ENCODE data around the gene PHB1.

Gene PHB1

GRCh38 chr17:49414622-49415350 lies at the start of gene PHB1:
TSS of gene PHB1 (minus strand) at chr17:49414882. CDS start at chr17:49413264, 1,618 bp downstream.
- Histone ChIP-seq H3K27ac (ENCODE audit: low read depth, low read length) (peak within 1 kb of the TSS; percentile 79), H3K36me3 (ENCODE audit: insufficient read depth, low read length) (peaks cover 33% of the 10 kb centered on the region), H3K4me1 (ENCODE audit: insufficient read depth, low read length) (peaks cover 10% of the 10 kb centered on the region), H3K4me3 (ENCODE audit: low read depth in 1 of 2, low read length in 2 of 2) (peak within 1 kb of the TSS; percentile 43 to 96), H3K9me3 (ENCODE audit: low read length) (no peaks in the 10 kb centered on the region), H3K9ac (ENCODE audit: low read length) (peak within 1 kb of the TSS; percentile 35), H3K27me3 (ENCODE audit: control insufficient read depth in 1 of 2, insufficient read depth in 2 of 2, low read length in 2 of 2) (no peaks in the 10 kb centered on the region)

GRCh38 chr17:49464049-49464448 lies 49.4 kb upstream of the PHB1 start:
- Histone ChIP-seq H3K27ac (ENCODE audit: low read depth, low read length) (no peak overlapping the region), H3K9me3 (ENCODE audit: low read length) (peaks cover 6% of the 10 kb centered on the region), H3K4me3 (ENCODE audit: low read depth in 1 of 2, low read length in 2 of 2) (no peak overlapping the region), H3K4me1 (ENCODE audit: insufficient read depth, low read length) (no peaks in the 10 kb centered on the region), H3K27me3 (ENCODE audit: control insufficient read depth in 1 of 2, insufficient read depth in 2 of 2, low read length in 2 of 2) (peaks cover 0 to 4% of the 10 kb centered on the region in 2 donors), H3K9ac (ENCODE audit: low read length) (no peak overlapping the region), H3K36me3 (ENCODE audit: insufficient read depth, low read length) (no peaks in the 10 kb centered on the region)

DNA sequence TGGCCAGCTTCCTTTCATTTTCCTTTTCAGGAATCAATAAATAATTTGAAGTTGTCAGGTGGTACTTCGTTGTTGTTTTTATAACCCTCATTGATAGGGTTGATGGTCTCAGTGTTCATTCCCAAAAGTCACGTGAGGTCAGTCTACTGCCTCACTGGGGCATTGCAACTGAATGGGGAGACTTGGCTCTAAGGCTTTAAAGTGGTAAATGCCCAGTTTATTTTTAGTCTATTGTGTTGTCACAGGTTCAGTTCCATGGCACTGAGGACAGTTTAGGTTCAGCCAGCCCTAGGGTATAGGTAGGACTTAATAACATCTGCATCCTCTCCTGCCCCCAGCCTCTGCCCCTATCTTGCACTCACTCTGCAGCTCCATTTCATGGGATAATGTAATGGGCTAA lies 46.9 kb upstream of the PHB1 start:
- no peaks in the 10 kb centered on the region for H3K4me1 ChIP-seq (ENCODE audit: insufficient read depth, low read length)
- H3K9me3 ChIP-seq (ENCODE audit: low read length): peaks cover 6% of the 10 kb centered on the region
- no peak overlapping the region for H3K4me3 ChIP-seq (ENCODE audit: low read depth in 1 of 2, low read length in 2 of 2)
- no peaks in the 10 kb centered on the region for H3K36me3 ChIP-seq (ENCODE audit: insufficient read depth, low read length)
- peaks cover 0 to 17% of the 10 kb centered on the region in 2 donors for H3K27me3 ChIP-seq (ENCODE audit: control insufficient read depth in 1 of 2, insufficient read depth in 2 of 2, low read length in 2 of 2)
- H3K27ac ChIP-seq (ENCODE audit: low read depth, low read length): no peak overlapping the region
- no peak overlapping the region for H3K9ac ChIP-seq (ENCODE audit: low read length)

GRCh38 chr17:49460401-49460800 lies 45.7 kb upstream of the PHB1 start:
- Histone ChIP-seq H3K4me3 (ENCODE audit: low read depth in 1 of 2, low read length in 2 of 2) (no peak overlapping the region), H3K36me3 (ENCODE audit: insufficient read depth, low read length) (no peaks in the 10 kb centered on the region), H3K27me3 (ENCODE audit: control insufficient read depth in 1 of 2, insufficient read depth in 2 of 2, low read length in 2 of 2) (peaks cover 0 to 19% of the 10 kb centered on the region in 2 donors), H3K9ac (ENCODE audit: low read length) (no peak overlapping the region), H3K27ac (ENCODE audit: low read depth, low read length) (no peak overlapping the region), H3K4me1 (ENCODE audit: insufficient read depth, low read length) (no peaks in the 10 kb centered on the region), H3K9me3 (ENCODE audit: low read length) (peaks cover 6% of the 10 kb centered on the region)

DNA sequence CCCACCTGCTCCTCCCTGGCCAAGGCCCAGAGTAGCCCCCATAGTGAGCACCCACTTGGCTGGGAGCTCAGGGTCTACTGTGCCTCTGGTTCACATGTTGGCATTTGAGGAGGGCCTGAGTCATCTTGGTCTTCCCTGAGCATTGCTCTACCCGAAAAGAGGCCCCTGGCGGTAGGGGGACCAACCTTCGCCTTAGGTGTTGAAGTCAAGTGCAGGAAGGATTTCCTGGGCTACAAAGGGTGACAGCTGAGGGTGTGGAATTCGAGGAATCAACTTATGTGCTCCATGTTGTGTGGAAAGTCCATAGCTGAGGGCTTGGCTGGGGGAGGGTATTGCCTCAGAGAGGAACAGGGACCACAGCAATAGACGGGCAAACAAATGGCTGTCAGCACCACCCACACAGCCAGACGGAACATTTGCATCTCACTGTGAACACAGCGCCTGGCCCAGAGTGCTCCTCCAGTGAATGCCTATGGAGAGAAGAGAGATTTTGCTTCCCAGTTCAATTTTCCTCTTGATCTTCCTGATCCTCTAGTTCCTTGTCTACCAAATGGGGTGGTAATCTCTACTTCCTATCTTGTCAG lies 44.8 kb upstream of the PHB1 start:
- Histone ChIP-seq H3K27me3 (ENCODE audit: control insufficient read depth in 1 of 2, insufficient read depth in 2 of 2, low read length in 2 of 2) (peaks cover 0 to 19% of the 10 kb centered on the region in 2 donors), H3K9ac (ENCODE audit: low read length) (no peak overlapping the region), H3K27ac (ENCODE audit: low read depth, low read length) (no peak overlapping the region), H3K4me3 (ENCODE audit: low read depth in 1 of 2, low read length in 2 of 2) (no peak overlapping the region), H3K36me3 (ENCODE audit: insufficient read depth, low read length) (no peaks in the 10 kb centered on the region), H3K4me1 (ENCODE audit: insufficient read depth, low read length) (no peaks in the 10 kb centered on the region), H3K9me3 (ENCODE audit: low read length) (peaks cover 6% of the 10 kb centered on the region)

GRCh38 chr17:49457564-49458535 lies 43.2 kb upstream of the PHB1 start:
- Histone ChIP-seq H3K27me3 (ENCODE audit: control insufficient read depth in 1 of 2, insufficient read depth in 2 of 2, low read length in 2 of 2) (peaks cover 0 to 19% of the 10 kb centered on the region in 2 donors), H3K4me1 (ENCODE audit: insufficient read depth, low read length) (no peaks in the 10 kb centered on the region), H3K27ac (ENCODE audit: low read depth, low read length) (no peak overlapping the region), H3K9ac (ENCODE audit: low read length) (no peak overlapping the region), H3K4me3 (ENCODE audit: low read depth in 1 of 2, low read length in 2 of 2) (no peak overlapping the region), H3K36me3 (ENCODE audit: insufficient read depth, low read length) (no peaks in the 10 kb centered on the region), H3K9me3 (ENCODE audit: low read length) (no peaks in the 10 kb centered on the region)

DNA sequence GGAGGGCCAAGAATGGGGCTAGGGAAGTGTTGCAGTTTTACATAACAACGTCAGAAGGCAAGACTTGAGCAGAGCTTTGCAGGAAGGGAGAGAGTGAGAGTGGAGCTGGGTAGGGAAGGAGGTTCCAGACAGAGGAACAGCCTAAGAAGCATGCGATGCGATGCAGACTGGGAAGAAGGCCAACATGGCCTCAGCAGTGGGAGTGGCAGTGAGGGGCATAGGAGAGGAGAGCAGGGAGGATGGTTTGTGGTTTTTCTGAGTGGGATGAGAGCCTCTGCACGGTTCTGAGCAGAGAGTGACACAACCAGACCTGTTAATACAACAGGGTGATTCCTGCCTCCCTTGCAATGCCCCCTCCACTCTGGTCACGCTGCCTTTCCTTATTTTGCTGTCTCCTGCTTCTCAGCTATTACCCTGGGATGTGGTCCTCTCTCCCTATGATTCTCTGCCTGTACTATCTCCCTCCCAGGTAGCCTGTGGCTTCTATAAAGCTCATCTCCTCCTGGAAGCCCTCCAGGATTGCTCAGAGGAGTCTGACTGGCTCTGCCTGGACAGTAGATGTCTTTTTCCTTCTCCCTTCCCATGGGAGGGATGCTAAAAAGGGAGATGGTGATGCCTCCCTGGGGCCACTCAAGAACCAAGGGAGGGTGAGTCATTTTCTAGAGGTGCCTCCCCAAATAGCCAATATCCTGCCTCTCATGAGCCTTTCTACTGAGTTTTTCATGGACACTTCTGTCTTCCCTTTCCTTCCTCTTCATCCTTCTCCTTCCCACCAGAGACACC lies 41.7 kb upstream of the PHB1 start:
- Histone ChIP-seq H3K9me3 (ENCODE audit: low read length) (no peaks in the 10 kb centered on the region), H3K9ac (ENCODE audit: low read length) (no peak overlapping the region), H3K27ac (ENCODE audit: low read depth, low read length) (no peak overlapping the region), H3K36me3 (ENCODE audit: insufficient read depth, low read length) (no peaks in the 10 kb centered on the region), H3K4me3 (ENCODE audit: low read depth in 1 of 2, low read length in 2 of 2) (no peak overlapping the region), H3K4me1 (ENCODE audit: insufficient read depth, low read length) (no peaks in the 10 kb centered on the region), H3K27me3 (ENCODE audit: control insufficient read depth in 1 of 2, insufficient read depth in 2 of 2, low read length in 2 of 2) (peaks cover 0 to 19% of the 10 kb centered on the region in 2 donors)

- no peak overlapping the region for H3K4me3 ChIP-seq (ENCODE audit: low read depth in 1 of 2, low read length in 2 of 2)
- no peaks in the 10 kb centered on the region for H3K36me3 ChIP-seq (ENCODE audit: insufficient read depth, low read length)
- H3K27me3 ChIP-seq (ENCODE audit: control insufficient read depth in 1 of 2, insufficient read depth in 2 of 2, low read length in 2 of 2): peaks cover 0 to 19% of the 10 kb centered on the region in 2 donors
- H3K9ac ChIP-seq (ENCODE audit: low read length): no peak overlapping the region
- H3K9me3 ChIP-seq (ENCODE audit: low read length): no peaks in the 10 kb centered on the region
- H3K27ac ChIP-seq (ENCODE audit: low read depth, low read length): no peak overlapping the region
- no peaks in the 10 kb centered on the region for H3K4me1 ChIP-seq (ENCODE audit: insufficient read depth, low read length)
Observed at GRCh38 chr17:49455272-49455861, 40.7 kb upstream of the PHB1 start.

DNA sequence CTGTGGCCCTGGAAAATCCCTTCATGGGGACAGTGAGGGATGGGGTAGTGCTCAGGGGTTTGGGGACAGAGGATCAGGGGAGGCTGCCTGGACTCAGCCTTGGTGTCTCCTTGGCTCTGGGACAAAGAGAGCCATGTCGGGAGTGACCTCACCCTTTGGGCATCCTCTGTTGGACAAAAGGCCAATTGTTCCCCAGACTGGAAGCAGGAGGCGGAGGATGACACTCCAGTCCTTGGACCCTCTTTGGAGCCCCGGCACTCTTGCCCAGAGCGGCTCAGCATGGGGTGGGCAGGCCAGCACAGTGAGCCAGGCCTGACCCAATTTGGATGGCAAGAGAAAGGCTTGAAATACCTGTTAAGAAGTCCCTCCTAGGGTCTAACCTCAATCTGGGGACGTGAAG lies 39.4 kb upstream of the PHB1 start:
- H3K4me1 ChIP-seq (ENCODE audit: insufficient read depth, low read length): no peaks in the 10 kb centered on the region
- H3K9ac ChIP-seq (ENCODE audit: low read length): no peak overlapping the region
- H3K36me3 ChIP-seq (ENCODE audit: insufficient read depth, low read length): no peaks in the 10 kb centered on the region
- no peak overlapping the region for H3K27ac ChIP-seq (ENCODE audit: low read depth, low read length)
- peaks cover 0 to 15% of the 10 kb centered on the region in 2 donors for H3K27me3 ChIP-seq (ENCODE audit: control insufficient read depth in 1 of 2, insufficient read depth in 2 of 2, low read length in 2 of 2)
- no peaks in the 10 kb centered on the region for H3K9me3 ChIP-seq (ENCODE audit: low read length)
- H3K4me3 ChIP-seq (ENCODE audit: low read depth in 1 of 2, low read length in 2 of 2): no peak overlapping the region

- Histone ChIP-seq H3K27me3 (ENCODE audit: control insufficient read depth in 1 of 2, insufficient read depth in 2 of 2, low read length in 2 of 2) (peaks cover 0 to 12% of the 10 kb centered on the region in 2 donors), H3K4me3 (ENCODE audit: low read depth in 1 of 2, low read length in 2 of 2) (no peak overlapping the region), H3K36me3 (ENCODE audit: insufficient read depth, low read length) (no peaks in the 10 kb centered on the region), H3K9me3 (ENCODE audit: low read length) (no peaks in the 10 kb centered on the region), H3K9ac (ENCODE audit: low read length) (no peak overlapping the region), H3K4me1 (ENCODE audit: insufficient read depth, low read length) (no peaks in the 10 kb centered on the region), H3K27ac (ENCODE audit: low read depth, low read length) (no peak overlapping the region)
Observed at GRCh38 chr17:49452661-49453060, 38.0 kb upstream of the PHB1 start.

Data from muscle layer of colon (tissue), 2 donors.